Retinal pigment epithelial cell (primary cell): Measurements from ENCODE around the gene CDC42EP5.

ENCODE experiments used
- DNase-seq: peaks from one replicate; pipeline ENCODE4 v3.0.0-alpha.2; 2010; ENCODE audit warnings: low read depth
- H3K4me3 ChIP-seq: 2 replicates; pipeline ENCODE4 v1.5.1; 2011; ENCODE audit warnings: mild to moderate bottlenecking, low read length, control low read depth, moderate library complexity
- CTCF ChIP-seq: conservative IDR thresholded peaks from 2 replicates; pipeline ENCODE4 v1.5.1; 2011; ENCODE audit warnings: low read depth, low read length, control low read depth, inconsistent platforms

The CDC42EP5 gene

GRCh38 chr19:54492568-54492967 is 19.5 kb upstream of the CDC42EP5 start:
- H3K4me3 ChIP-seq: no peak overlapping the region
- no peak for TF ChIP-seq CTCF

GRCh38 chr19:54489766-54490165 is 16.7 kb upstream of the CDC42EP5 start:
- H3K4me3 ChIP-seq: no peak overlapping the region
- TF ChIP-seq CTCF: no peak
- no peak for DNase-seq

More at GRCh38 chr19:54492568-54492967, 19.5 kb upstream of the CDC42EP5 start:
- DNase-seq: no peak

GRCh38 chr19:54489341-54489740 is 16.2 kb upstream of the CDC42EP5 start:
- no peak for DNase-seq
- no peak for TF ChIP-seq CTCF

GRCh38 chr19:54485851-54486250 is 12.8 kb upstream of the CDC42EP5 start:
- no peak overlapping the region for H3K4me3 ChIP-seq
- no peak for TF ChIP-seq CTCF
- DNase-seq: no peak

More at GRCh38 chr19:54489341-54489740, 16.2 kb upstream of the CDC42EP5 start:
- H3K4me3 ChIP-seq: no peak overlapping the region

GRCh38 chr19:54484451-54484850 is 11.4 kb upstream of the CDC42EP5 start:
- no peak overlapping the region for H3K4me3 ChIP-seq
- TF ChIP-seq CTCF: no peak
- no peak for DNase-seq

GRCh38 chr19:54482889-54483288 is 9.8 kb upstream of the CDC42EP5 start:
- no peak for TF ChIP-seq CTCF
- DNase-seq: no peak
- no peak overlapping the region for H3K4me3 ChIP-seq

GRCh38 chr19:54481326-54481930 is 8.3 kb upstream of the CDC42EP5 start:
- DNase-seq: no peak

More at GRCh38 chr19:54481326-54481930, 8.3 kb upstream of the CDC42EP5 start:
- no peak overlapping the region for H3K4me3 ChIP-seq
- peak; percentile 81 for TF ChIP-seq CTCF
